Retina (tissue), 1 donor: ENCODE data around the gene SIRPA.

Experiments
- DNase-seq: peaks from one replicate; pipeline ENCODE4 v3.0.0-alpha.2; 2016

The SIRPA gene

DNA sequence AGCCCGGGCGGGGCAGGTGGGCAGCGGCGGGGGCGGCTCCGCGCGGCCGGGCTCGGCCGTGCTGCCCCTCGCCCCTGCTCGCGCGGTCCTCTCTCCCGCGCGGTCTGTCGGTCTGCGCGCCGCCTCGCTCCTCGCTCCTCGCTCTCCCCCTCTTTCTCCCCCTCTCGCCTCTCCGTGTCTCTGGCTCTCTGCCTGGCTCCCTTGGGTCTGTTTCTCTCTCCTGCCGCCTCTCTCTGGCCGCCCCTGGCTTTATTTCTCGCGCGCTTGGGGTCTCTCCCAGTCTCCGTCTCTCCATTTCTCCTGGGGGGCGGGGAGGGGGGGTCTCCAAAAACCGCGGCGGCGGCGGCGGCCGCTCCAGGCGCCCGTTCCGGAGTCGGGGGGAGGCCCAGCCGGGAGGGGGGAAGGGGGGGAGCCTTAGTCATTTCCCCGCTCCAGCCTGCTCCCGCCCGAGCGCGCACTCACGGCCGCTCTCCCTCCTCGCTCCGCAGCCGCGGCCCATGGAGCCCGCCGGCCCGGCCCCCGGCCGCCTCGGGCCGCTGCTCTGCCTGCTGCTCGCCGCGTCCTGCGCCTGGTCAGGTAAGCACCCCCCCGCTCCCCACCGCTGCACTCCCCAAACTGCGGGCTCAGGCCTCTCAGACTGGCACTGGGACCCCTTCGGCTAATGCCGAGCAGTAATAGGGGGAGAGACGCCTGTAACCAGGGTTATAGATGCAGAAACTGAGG lies at the start of gene SIRPA:
SIRPA (plus strand) TSS at position 457 of the 723 bp plus-strand sequence; CDS start at position 498, 41 bp downstream.
- DNase-seq = peak; percentile 71

DNA sequence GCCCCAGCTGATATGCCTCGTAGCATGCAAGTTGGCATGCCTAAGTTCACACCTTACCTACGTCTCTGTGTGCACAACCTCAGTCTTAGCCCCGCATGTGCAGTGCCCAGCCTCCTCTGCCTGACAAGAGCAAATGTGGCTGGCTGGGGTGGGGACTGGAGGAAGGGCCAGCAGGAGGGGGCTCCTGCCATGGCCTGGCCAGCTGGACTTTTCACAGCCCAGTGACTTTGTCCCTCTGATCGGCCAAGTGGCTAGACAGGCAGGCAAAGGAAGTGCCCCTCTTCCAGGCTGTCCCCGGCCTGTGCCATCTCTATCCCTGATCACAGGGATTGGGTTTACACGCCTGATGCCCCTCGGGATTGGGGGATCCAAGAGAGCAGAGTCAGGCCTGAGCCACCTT lies 49.5 kb upstream of the SIRPA start:
- no peak for DNase-seq

GRCh38 chr20:1846341-1846740 lies 48.9 kb upstream of the SIRPA start:
- DNase-seq = no peak

DNA sequence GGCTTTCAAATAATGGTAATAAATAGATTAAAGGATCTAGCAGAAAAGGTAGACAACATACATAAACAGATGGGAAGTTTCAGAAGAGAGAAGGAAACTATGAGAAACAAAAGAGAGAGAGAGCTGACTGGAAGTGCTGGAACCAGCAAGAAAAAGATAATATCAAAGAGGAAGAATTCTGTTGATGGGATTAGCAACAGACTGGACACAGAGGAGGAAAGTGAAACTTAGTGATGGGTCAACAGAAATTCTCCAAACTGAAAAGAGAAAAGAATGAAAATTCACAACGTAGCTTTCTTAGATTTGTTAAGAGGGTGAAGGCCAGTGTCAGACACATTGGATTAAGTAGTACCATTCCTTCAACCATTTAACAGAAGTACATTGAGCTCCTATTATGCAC lies 48.3 kb upstream of the SIRPA start:
- DNase-seq = no peak

GRCh38 chr20:1847780-1848179 lies 47.4 kb upstream of the SIRPA start:
- DNase-seq = no peak

GRCh38 chr20:1848373-1848772 lies 46.8 kb upstream of the SIRPA start:
- no peak for DNase-seq

DNA sequence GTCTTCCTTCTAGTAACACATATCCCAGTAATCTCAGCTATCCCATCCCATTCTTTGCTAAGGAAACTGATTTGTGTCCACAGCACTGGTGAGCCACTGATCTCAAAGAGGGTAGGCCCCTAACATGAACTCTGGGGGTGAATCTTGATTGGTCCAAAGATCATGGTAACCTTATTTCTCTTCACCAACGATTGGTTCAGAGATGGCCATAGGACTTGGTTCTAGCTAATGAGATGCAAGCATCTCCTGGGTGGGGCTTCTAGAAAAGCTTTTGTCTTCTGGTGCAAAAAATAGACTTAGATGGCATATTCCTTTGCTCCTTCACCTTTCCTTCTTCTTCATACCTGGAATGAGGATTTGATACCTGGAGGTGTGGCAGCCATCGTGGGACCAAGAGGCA lies 43.8 kb upstream of the SIRPA start:
- DNase-seq = no peak

DNA sequence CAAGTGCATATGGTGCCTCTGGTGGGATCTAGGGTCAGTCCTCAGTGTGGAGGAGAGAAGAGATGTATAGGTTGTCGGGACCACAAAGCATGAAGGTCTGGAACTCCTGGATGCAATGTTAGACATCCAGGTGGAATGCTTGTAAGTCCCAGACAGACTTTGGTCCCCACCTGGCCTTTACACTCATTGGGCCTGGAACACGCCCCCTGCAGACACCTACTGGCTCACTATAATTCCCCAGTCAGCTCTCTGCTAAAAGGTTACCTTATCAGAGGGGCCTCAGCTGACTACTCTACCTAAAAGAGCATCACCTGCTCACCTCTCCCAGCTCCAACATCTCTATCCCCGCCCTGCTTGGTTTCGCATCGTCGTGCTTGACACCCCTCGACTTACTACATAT lies 41.7 kb upstream of the SIRPA start:
- no peak for DNase-seq

DNA sequence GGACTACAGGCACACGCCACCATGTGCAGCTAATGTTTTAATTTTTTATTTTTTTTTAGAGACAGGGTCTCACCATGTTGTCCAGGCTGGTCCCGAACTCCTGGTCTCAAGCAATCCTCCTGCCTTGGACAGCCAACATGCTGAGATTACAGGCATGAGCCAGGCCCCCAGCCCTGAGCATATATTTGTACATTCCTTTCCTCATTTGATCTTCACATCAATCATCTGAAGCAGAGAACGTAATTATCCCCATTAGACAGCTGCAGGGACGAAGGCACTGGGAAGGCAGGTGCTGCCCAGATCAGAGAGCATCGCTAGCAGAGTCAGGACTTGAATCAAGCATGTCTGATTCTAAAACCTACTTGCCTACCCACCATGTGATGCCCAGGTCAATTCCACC lies 41.0 kb upstream of the SIRPA start:
- DNase-seq = no peak

DNA sequence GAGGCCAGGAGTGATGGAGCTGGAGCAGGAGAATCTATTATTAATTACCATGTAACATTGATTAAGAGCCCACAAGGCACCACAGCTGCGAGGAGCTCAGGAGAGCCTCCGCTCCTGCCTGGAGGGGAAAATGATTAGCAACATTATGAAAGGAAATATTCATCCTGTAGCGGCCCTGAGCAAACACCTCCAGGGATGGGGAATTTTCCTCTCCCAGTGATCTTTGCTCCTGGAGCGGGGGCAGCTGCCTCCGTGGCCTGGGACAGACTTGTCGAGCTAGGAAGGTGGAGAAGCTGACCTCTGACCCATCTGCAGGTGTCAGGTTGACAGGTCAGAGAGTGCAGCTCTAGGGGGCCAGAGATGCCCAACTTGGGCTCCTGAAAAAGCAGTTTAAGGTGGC lies 40.1 kb upstream of the SIRPA start:
- DNase-seq = no peak

GRCh38 chr20:1855690-1856089 lies 39.5 kb upstream of the SIRPA start:
- no peak for DNase-seq

- no peak for DNase-seq
Measured at GRCh38 chr20:1856424-1856823, 38.8 kb upstream of the SIRPA start.

GRCh38 chr20:1857466-1857865 lies 37.7 kb upstream of the SIRPA start:
- no peak for DNase-seq

GRCh38 chr20:1858871-1859270 lies 36.3 kb upstream of the SIRPA start:
- DNase-seq = no peak

DNA sequence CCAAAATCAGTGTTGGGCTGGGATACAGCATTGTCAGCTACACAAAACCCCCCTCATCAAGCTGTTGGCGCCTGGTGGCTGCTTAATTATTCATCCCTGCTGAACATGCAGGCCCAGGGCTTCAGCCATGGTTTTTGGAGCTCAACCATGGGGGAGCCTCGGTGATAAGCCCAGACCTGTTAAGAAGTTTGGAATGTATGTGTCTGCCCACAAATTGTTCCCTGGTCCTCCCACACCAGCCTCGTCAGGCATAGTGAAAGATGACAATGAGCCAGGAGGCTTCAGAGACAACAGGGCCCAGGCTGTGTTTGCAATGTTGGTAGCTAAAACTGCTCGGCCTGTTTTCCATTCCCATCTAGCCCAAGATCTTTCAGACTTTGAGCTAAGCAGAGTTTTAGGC lies 34.8 kb upstream of the SIRPA start:
- no peak for DNase-seq

DNA sequence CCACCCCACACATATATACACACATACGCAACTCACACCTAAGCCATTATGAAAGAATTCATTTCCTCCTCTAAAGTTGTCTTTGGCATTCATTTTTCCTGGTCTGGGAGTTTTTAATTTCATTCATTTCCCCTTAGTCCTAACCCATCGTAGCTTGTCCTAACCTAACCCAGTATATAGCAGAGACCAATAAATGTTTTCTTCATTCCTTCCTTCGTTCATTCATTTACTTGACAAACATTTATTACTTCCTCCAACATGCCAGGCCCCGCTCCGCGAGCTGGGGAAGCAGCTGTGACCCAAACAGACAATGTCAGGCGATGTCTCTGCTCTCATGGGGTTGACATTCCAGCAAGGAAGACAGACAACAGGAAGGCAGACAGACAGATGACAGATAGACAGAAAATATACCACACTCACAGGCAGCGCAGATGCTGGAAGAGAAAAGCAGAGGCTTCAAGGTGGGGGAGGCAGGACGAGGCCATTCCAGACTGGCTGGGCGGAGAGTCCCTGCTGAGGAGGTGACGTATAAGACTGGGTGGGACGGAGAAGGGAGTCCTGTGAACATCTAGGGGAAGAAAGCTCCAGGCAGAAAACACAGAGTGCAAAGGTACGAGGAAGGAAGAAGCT lies 33.7 kb upstream of the SIRPA start:
- DNase-seq = no peak

DNA sequence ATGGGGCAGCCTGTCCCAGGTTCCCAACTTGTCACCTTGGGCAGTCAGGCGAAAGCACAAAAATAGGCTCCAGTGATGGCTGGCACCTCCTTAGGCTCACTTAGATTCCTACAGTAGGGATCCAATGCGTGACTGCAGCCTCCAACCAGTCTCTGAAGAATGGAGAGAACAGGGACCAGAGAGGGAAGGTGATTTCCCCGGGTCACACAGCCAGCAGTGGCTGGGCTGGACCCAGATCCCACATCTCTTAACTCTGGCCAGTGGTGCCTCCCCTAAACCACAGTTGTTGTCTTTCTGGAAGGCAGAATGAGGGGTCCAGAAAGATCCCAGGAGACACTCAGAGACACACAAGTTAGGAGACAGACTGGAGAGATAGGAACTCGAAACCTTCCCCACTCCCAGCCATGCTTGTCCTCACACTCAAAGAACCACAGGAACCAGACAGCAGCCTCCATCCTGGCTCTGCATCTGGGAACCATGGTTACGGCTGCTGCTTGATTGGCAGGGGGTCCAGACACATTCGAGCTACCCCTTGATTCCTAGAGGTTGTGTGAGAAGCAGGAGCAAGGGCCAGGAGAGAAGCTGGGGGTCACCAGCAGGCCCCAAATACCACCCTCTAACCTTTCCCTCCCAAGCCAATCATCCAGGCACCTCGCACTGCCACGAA lies 33.1 kb upstream of the SIRPA start:
- DNase-seq = no peak

DNA sequence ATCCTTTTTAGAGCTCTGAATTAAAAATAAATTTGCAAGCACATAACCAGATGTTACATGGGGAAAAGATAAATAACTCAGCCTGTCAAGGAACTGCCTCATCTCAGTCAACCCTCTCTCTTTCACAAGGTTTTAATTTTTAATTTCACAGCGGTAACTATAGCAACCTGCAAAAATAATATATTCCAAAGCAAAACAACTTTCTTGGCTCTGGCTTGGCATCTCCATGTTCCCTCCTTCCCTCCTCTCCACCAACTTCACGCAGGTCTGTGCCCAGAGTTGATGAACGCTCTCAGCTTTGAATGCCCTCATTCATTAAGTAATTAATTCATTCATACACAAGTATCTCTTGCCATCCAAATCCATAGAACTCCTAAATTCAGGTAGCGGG lies 32.5 kb upstream of the SIRPA start:
- no peak for DNase-seq

DNA sequence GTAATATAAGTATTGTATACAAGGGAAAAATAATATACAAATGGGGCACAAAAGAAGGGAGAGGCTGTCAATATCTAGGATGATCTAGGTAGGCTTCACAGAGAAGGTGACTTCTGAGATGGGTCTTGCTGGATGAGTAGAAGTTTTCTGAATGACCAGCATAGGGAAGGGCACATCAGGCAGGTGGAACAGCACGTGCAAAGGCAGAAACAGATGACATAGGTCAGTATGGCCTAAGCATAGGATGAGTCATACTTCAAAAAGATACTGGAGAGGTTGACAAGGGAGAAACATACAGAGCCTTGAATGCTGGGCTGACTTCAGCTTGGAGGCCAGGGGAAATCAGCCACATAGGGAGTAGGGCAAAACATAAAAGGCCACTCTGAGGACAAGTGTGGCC lies 31.9 kb upstream of the SIRPA start:
- no peak for DNase-seq

- no peak for DNase-seq
Measured at GRCh38 chr20:1866834-1867233, 28.4 kb upstream of the SIRPA start.

DNA sequence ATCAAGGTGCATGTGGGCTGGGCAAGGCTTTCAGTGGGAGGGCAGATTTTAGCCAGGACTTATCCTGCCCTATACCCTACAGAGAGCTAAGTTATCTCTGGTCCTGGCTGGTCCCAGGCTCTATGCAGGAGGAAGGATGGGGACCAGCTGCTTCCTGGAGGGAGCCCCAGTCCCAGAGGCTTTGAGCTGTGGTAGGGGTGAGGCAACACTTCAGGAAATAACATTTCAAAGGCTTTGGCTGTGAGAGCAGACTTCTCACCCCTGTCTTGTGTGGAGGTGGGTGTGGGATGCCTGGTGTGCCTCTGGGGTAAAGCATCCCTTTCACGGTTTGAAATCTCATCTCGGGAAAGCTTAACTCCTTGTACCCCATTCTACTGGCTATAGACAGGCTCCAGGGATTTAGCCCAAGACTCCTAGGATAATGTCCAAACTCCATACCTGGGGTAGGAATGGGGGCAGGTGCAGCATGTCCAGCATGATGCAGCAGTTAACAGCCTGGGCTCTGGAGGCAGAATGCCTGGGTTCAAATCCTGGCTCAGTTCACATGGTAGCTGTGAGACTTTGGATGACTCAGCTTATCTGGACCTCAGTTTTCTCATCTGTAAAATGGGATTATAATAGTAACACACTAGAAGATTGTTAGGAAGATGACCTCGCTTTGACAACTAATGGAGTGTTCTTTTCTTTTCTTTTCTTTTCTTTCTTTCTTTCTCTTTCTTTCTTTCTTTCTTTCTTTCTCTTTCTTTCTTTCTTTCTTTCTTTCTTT lies 27.5 kb upstream of the SIRPA start:
- no peak for DNase-seq

DNA sequence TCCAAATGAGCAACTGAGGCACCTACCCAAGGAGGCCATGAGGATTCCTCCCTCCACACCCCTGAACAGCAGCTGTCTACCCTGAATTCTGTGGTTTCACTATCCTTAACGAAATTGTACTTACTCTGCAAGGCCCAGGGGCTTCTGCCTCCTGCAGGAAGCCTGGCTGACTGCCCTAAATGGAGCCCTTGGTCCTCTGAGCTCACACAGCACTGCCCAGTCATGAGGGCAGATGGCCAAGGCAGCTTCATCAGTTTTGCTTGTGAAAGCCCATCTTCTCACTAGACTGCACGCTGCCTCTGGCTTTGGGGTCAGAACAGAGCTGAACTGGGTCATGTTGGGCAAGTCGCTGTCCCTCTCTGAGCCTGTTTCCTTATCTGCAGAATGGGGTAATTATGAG lies 26.4 kb upstream of the SIRPA start:
- DNase-seq = no peak

DNA sequence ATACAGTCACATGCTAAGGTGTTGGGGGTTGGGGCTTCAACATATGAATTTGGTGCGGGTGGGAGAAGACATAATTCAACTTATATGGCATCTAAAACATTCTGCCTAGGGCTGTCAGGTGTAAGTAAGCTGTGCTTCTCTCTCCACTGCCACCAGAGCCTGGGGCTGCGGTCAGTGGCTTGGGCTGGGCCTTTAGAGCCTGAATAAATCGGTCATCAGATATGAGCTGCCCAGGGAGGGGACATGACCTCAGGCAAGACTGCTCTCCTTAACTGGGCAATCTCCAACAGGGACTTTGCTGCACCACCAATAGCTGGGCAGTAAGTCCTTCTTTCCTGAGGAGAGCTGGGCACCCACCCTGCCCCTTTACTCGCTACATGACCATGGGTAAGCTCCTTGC lies 24.9 kb upstream of the SIRPA start:
- no peak for DNase-seq
